GM12892 (cell line): ENCODE results near the gene SLC36A1.

Source experiments
- POLR2A ChIP-seq: IDR thresholded peaks from 2 replicates; pipeline ENCODE4 v1.6.1; 2011; ENCODE audit warnings: low read depth, low read length, control low read depth
- POLR2AphosphoS5 ChIP-seq: IDR thresholded peaks from 2 replicates; pipeline ENCODE4 v1.6.1; 2011; ENCODE audit warnings: low read depth, low read length, control low read depth

GRCh38 chr5:151483647-151484046 lies 36.2 kb downstream of the SLC36A1 start:
- no peak for TF ChIP-seq POLR2A
- TF ChIP-seq POLR2AphosphoS5: no peak
